Measurements from ENCODE around the gene SENP1. TPM values are rescaled to one million over a fixed set of nuclear protein-coding genes. Genes with fewer than 3 reads are reported as not detected.

Gene SENP1
- total and polyA plus RNA-seq, 7 donors, result 3.2 to 10.2 (median 6.3) TPM

DNA sequence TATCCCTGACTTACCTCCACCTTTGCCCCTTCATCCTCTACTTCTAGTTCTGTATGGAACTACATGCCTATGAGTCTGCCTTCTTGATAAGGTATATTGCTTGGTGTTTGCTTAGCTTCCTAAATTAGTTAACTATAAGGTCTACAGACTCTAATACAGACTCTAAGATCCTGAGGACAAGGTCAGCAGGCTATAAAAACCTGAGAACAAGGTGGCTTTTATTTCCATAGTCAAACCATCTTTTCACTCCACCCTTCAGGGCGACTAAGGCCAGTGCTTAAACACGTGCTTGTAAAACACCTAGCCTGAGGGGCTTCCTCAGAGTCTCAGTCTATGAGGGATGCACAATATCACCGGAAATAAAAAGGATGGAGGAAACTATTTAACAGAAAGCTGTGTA is 65.5 kb downstream of the SENP1 start:
- H3K27me3 ChIP-seq (ENCODE audit: insufficient read depth in 3 of 3, low read length in 2 of 3), result no peaks in the 10 kb centered on the region
- TF ChIP-seq, protein P1, sequence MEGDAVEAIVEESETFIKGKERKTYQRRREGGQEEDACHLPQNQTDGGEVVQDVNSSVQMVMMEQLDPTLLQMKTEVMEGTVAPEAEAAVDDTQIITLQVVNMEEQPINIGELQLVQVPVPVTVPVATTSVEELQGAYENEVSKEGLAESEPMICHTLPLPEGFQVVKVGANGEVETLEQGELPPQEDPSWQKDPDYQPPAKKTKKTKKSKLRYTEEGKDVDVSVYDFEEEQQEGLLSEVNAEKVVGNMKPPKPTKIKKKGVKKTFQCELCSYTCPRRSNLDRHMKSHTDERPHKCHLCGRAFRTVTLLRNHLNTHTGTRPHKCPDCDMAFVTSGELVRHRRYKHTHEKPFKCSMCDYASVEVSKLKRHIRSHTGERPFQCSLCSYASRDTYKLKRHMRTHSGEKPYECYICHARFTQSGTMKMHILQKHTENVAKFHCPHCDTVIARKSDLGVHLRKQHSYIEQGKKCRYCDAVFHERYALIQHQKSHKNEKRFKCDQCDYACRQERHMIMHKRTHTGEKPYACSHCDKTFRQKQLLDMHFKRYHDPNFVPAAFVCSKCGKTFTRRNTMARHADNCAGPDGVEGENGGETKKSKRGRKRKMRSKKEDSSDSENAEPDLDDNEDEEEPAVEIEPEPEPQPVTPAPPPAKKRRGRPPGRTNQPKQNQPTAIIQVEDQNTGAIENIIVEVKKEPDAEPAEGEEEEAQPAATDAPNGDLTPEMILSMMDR (IDR thresholded peaks at IDR 0.05), result no peak
- no peaks in the 10 kb centered on the region for H3K9me3 ChIP-seq
- no peak overlapping the region for H3K27ac ChIP-seq
- intact Hi-C loops (cut with DNase I), result no loop called here
- no peak for ATAC-seq
- 82 to 85% (median 82%) methylated on average over 3 of the region's 3 CpGs for WGBS, 3 donors
- H3K36me3 ChIP-seq (ENCODE audit: insufficient read depth in 1 of 2, low read depth in 1 of 2), result peaks cover 7 to 26% of the 10 kb centered on the region in 2 donors
- no peak for DNase-seq
- no peak overlapping the region for H3K4me3 ChIP-seq
- H3K4me1 ChIP-seq, result no peaks in the 10 kb centered on the region

GRCh38 chr12:48039151-48039550 is 66.7 kb downstream of the SENP1 start:
- Histone ChIP-seq H3K27me3 (ENCODE audit: insufficient read depth in 3 of 3, low read length in 2 of 3) (no peaks in the 10 kb centered on the region), H3K4me3 (no peak overlapping the region), H3K4me1 (no peaks in the 10 kb centered on the region), H3K9me3 (no peaks in the 10 kb centered on the region), H3K36me3 (ENCODE audit: insufficient read depth in 1 of 2, low read depth in 1 of 2) (peaks cover 0 to 14% of the 10 kb centered on the region in 2 donors), H3K27ac (no peak overlapping the region)
- WGBS, 3 donors, result 96 to 100% (median 96%) methylated on average over 1 of the region's 1 CpG
- DNase-seq, result no peak
- ATAC-seq, result no peak
- intact Hi-C loops (cut with DNase I), result no loop called here
- TF ChIP-seq, protein P1 (IDR thresholded peaks at IDR 0.05), result no peak

DNA sequence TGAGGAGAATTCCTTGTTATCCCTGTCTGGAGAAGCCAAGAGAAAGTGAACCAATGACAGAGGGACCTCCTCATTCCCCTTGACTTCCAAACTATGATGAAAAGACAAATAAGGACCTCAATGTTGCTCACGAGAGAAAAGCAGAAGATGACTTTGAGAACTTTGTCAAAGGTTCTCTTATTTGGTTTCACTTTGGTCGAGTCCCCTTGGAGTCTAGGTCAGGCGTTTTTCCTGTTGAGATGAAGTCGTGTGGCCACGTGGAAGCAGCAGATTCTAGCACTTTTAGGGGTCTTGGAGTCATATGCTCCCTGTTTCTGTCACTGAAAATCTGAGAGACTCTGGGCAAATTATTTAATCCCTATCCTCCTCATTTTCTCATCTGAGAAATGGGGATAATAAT is 67.8 kb downstream of the SENP1 start:
- DNase-seq (no peak), ATAC-seq (no peak)
- Histone ChIP-seq H3K36me3 (ENCODE audit: insufficient read depth in 1 of 2, low read depth in 1 of 2) (peaks cover 0 to 3% of the 10 kb centered on the region in 2 donors), H3K4me3 (no peak overlapping the region), H3K27me3 (ENCODE audit: insufficient read depth in 3 of 3, low read length in 2 of 3) (no peaks in the 10 kb centered on the region), H3K27ac (no peak overlapping the region), H3K9me3 (no peaks in the 10 kb centered on the region), H3K4me1 (no peaks in the 10 kb centered on the region)
- WGBS, 3 donors, result 59 to 69% (median 69%) methylated on average over 5 of the region's 5 CpGs
- TF ChIP-seq, protein P1 (IDR thresholded peaks at IDR 0.05), result no peak
- intact Hi-C loops (cut with DNase I), result no loop called here

DNA sequence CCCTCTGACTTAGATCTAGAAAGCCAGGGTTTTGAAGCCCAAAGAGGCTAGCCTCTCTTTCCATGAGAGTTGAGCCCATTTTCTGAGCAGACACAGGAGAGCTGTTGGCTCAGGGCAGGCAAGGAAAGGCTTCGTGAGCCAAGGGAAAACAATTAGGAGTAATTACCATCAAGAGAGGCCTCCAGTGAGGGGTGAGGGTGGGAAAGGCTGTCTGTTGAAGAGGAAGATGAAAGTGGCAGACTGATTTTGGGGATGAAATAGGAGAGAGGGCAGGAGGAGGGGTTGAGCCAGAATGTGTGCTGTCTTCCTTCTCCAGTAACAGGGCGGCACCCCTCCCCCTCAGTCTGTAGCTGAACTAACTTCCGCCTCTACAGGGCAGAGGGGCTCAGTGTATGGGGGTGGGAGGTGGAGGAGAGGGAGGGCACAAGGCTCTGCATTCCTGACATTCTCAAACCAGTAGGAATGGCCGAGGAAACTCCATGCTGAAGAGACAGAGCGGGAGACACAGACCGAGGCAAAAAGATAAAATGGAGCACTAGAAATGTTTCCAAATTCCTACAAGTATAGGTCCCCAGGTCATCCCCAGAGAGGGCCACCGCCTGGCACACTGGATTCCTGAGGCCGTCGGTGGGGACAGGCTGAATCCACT is 68.5 kb downstream of the SENP1 start:
- no peak for DNase-seq
- no peaks in the 10 kb centered on the region for H3K27me3 ChIP-seq (ENCODE audit: insufficient read depth in 3 of 3, low read length in 2 of 3)
- WGBS, 3 donors, result 34 to 42% (median 36%) methylated on average over 7 to 9 of the region's 9 CpGs
- H3K36me3 ChIP-seq (ENCODE audit: insufficient read depth in 1 of 2, low read depth in 1 of 2), result no peaks in the 10 kb centered on the region
- no peak overlapping the region for H3K4me3 ChIP-seq
- TF ChIP-seq, protein P1 (IDR thresholded peaks at IDR 0.05), result no peak
- intact Hi-C loops (cut with DNase I), result no loop called here
- no peaks in the 10 kb centered on the region for H3K4me1 ChIP-seq
- no peak for ATAC-seq
- no peak overlapping the region for H3K27ac ChIP-seq
- no peaks in the 10 kb centered on the region for H3K9me3 ChIP-seq

DNA sequence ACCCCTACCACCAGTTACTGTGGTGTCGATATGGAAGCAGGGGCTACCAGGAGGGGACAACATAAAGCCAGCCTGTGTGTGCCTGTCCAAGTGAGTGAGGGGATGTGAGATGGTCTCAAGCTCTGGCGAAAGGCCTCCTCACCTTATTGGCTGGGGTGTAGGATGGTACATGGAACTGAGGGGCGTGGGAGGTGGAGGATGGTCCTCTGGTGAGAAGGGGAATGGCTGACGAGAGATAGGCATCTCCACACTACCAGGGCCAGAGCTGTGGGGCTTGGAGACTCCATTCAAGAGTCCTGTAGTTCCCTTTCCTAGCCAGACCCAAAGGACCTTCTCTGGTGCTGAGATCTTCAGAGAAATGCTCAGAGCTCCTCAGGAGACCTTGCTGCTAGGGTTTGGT is 69.1 kb downstream of the SENP1 start:
- no peak overlapping the region for H3K4me3 ChIP-seq
- no peaks in the 10 kb centered on the region for H3K4me1 ChIP-seq
- no peak overlapping the region for H3K27ac ChIP-seq
- intact Hi-C loops (cut with DNase I), result no loop called here
- no peaks in the 10 kb centered on the region for H3K27me3 ChIP-seq (ENCODE audit: insufficient read depth in 3 of 3, low read length in 2 of 3)
- no peaks in the 10 kb centered on the region for H3K36me3 ChIP-seq (ENCODE audit: insufficient read depth in 1 of 2, low read depth in 1 of 2)
- no peak for ATAC-seq
- TF ChIP-seq, protein P1 (IDR thresholded peaks at IDR 0.05), result no peak
- H3K9me3 ChIP-seq, result no peaks in the 10 kb centered on the region
- no peak for DNase-seq
- WGBS, 3 donors, result 91 to 92% (median 92%) methylated on average over 4 of the region's 4 CpGs
